Measurements from ENCODE around the gene FAM222A.
"Not testable (repeated sequence)": the region's sequence is repeated elsewhere in the genome, so short reads cannot be mapped to it uniquely, and the experiment has no call there.

The FAM222A gene

DNA sequence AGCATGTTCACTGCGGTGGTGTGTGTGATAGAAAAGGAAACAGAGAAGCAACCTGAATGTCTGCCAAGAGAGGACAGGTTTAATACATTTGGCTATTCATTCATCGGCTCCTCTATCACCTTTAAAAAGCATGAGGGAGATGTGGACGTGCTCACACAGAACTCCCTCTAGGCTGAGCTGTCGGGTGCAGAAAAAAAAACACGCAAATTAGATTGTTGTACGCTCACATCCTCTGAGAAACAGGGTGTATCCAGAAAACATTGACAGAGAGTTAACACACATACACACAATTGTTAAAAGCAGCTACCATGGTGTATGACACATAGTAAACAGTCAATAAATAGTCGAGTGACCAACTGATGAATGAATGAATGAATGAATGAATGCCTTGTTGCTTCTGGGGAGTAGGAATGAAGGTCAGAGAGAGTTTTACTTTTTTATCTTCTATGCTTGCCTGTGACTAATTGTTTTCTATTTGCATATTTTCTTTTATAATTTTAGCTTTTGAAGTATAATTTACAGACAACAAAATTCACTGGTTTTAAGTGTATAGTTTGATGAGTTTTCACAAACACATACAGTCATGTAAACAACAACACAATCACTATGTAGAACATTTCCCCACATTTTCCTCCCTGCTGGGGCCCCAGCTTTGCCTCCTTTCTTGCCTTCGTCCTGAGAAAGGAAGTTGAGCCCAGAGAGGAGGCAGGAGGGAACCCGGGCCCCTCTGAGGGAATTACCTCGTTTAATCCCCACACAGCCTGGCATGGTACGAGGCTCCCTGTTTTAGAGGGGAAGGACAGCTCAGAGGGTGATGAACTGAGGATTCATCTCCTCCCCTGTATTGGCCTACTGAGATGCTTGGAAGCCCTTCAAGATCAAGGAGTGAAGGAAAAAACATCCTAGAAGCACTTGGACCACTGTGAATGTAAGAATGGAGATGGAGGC lies 19.7 kb upstream of the FAM222A start:
- no peak for DNase-seq (ENCODE audit: low read depth, low spot score)

GRCh38 chr12:109694629-109695028 lies 19.0 kb upstream of the FAM222A start:
- DNase-seq (ENCODE audit: low read depth, low spot score): not testable (repeated sequence)

GRCh38 chr12:109695416-109695815 lies 18.2 kb upstream of the FAM222A start:
- no peak for DNase-seq (ENCODE audit: low read depth, low spot score)

GRCh38 chr12:109695961-109696461 lies 17.6 kb upstream of the FAM222A start:
- DNase-seq (ENCODE audit: low read depth, low spot score): no peak

- no peak for DNase-seq (ENCODE audit: low read depth, low spot score)
Observed at GRCh38 chr12:109696485-109697269, 16.9 kb upstream of the FAM222A start.

DNA sequence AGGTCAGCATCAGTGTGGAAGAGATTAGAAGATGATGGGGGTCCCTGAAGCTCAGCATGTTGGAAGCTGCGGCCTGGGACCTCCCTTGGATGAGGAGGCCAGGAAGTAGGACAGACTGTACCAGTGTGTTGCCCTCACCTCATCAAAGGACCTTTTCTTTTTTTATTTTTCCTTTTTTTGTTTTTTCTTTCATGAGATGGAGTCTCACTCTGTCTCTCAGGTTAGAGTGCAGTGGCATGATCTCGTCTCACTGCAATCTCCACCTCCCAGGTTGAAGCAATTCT lies 16.4 kb upstream of the FAM222A start:
- no peak for DNase-seq (ENCODE audit: low read depth, low spot score)

- DNase-seq (ENCODE audit: low read depth, low spot score): no peak
Observed at GRCh38 chr12:109697877-109698468, 15.7 kb upstream of the FAM222A start.

- no peak for DNase-seq (ENCODE audit: low read depth, low spot score)
Observed at GRCh38 chr12:109698820-109699219, 14.8 kb upstream of the FAM222A start.

- no peak for DNase-seq (ENCODE audit: low read depth, low spot score)
Observed at GRCh38 chr12:109701064-109701463, 12.6 kb upstream of the FAM222A start.

GRCh38 chr12:109702111-109702841 lies 11.3 kb upstream of the FAM222A start:
- DNase-seq (ENCODE audit: low read depth, low spot score): no peak

GRCh38 chr12:109703684-109704083 lies 9.9 kb upstream of the FAM222A start:
- DNase-seq (ENCODE audit: low read depth, low spot score): no peak

- DNase-seq (ENCODE audit: low read depth, low spot score): no peak
Observed at GRCh38 chr12:109704371-109705098, 9.1 kb upstream of the FAM222A start.

- DNase-seq (ENCODE audit: low read depth, low spot score): no peak
Observed at GRCh38 chr12:109705291-109705690, 8.3 kb upstream of the FAM222A start.

- no peak for DNase-seq (ENCODE audit: low read depth, low spot score)
Observed at GRCh38 chr12:109706398-109706746, 7.3 kb upstream of the FAM222A start.

DNA sequence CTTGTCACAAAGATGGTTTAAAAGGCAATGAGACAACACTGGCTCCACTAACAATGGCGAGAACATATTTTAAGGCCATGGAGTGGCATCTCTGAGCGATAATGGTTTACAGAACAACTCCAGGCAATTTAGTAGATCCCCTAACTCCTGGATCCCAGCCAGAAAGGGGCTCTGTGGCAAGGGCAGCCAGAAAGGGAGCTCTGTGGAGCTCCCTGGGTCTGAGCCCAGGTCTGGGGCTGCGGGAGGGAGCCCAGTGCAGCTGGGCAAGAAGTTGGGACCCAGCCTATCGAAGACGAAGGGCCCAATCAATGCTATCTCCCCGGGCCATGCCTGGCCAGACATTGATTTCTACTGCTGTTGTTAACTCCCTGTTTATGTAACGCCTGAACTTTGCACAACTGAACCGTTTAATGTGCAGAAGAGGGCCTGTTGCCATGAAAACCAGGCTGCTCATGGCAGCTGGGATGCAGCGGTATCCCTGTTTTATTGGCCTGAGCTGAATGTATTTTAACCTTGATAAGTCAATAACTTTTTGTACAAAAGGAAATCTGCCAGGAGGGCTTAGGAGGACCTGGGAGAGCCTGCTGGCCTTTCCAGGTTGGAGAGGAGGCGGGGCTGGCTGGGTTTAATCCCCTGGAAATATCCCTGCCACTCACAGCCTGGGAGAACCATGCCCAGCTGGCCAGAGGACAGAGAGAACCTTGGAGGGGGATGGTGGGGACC lies 6.7 kb upstream of the FAM222A start:
- no peak for DNase-seq (ENCODE audit: low read depth, low spot score)

GRCh38 chr12:109707470-109707821 lies 6.2 kb upstream of the FAM222A start:
- DNase-seq (ENCODE audit: low read depth, low spot score): no peak

DNA sequence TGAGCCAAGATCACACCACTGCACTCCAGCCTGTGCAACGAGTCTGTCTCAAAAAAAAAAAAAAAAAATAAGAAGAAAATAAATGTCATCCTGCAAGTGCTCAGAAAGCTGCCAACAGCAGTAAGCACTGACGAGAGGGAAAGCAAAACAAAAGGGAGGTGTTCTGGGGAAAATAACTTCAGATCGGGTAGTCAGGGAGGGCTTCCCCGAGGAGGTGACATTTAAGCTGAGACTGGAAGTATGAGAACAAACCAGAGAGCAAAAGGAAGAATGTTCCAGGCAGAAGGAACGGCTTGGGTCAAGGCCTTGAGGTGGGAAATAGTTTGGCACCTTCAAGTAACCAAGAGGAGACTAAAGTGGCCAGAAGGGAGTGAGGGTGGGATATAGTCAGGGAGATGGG lies 4.7 kb upstream of the FAM222A start:
- no peak for DNase-seq (ENCODE audit: low read depth, low spot score)

GRCh38 chr12:109709401-109709991 lies 4.1 kb upstream of the FAM222A start:
- DNase-seq (ENCODE audit: low read depth, low spot score): no peak

DNA sequence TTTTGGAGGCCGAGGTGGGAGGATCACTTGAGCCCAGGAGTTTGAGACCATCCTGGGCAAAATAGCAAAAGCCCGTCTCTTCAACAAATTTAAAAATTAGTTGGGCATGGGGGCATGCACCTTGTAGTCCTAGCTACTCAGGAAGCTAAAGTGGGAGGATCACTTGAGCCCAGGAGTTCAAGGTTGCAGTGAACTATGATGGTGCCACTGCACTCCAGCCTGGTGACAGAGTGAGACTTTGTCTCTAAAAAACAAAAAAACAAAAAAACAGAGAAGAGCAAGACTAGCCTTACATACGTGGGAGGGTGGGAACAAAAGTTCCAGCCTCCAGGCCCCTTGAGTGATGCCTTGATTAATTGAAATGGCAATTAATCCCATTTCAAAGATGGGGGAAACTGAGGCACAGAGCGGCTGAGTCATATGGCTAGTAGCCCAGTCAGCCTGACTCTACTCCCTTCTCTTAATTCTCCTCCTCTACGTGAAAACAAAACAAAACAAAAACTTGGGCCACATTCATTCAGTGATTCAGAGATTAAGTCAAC lies 3.3 kb upstream of the FAM222A start:
- DNase-seq (ENCODE audit: low read depth, low spot score): no peak

Data from activated CD4-positive, CD25-positive, alpha-beta regulatory T cell treated with anti-CD3 and anti-CD28 coated beads, Interleukin-2, amount 50 U/mL, for 16 hours (primary cell).